Stimulated activated naive B cell treated with anti-CD40 and anti-IgM and Interleukin-4, amounts not matched to agents 10 μg/mL and 1 μg/mL and 100 μg/mL, for 72 hours (primary cell): ENCODE data around the gene HM13.
A peak's percentile ranks its signal among the peaks of the same experiment; 100 is the strongest.
"Not testable (repeated sequence)": the region's sequence is repeated elsewhere in the genome, so short reads cannot be mapped to it uniquely, and the experiment has no call there.

Experiments
- ATAC-seq, 2 donors: fragments of 150-1000 bp; cut with Tn5 transposase; replicated peaks; 2 replicates each; pipeline ENCODE4 v1.10.0; 2021; ENCODE audit warnings: moderate library complexity in 1 of 2
- DNase-seq: peaks from one replicate; pipeline ENCODE4 v3.0.0; 2021
- H3K27ac Mint-ChIP-seq: one replicate; pipeline ENCODE4 v1.8.0; 2022; ENCODE audit warnings: mild to moderate bottlenecking, mixed read lengths
- H3K27me3 Mint-ChIP-seq, 2 donors: one replicate each; pipeline ENCODE4 v1.8.0; 2022; ENCODE audit warnings: mixed read lengths in 2 of 2
- H3K36me3 Mint-ChIP-seq, 2 donors: one replicate each; pipeline ENCODE4 v1.8.0; 2022; ENCODE audit warnings: mixed read lengths in 2 of 2, mild to moderate bottlenecking in 1 of 2
- H3K4me1 Mint-ChIP-seq, 2 donors: one replicate each; pipeline ENCODE4 v1.8.0; 2022; ENCODE audit warnings: mixed read lengths in 2 of 2, mild to moderate bottlenecking in 1 of 2
- H3K4me3 Mint-ChIP-seq, 2 donors: one replicate each; pipeline ENCODE4 v1.8.0; 2022; ENCODE audit warnings: mild to moderate bottlenecking in 2 of 2, mixed read lengths in 2 of 2, moderate library complexity in 1 of 2
- H3K9me3 Mint-ChIP-seq, 2 donors: one replicate each; pipeline ENCODE4 v1.8.0; 2022; ENCODE audit warnings: mixed read lengths in 2 of 2, mild to moderate bottlenecking in 1 of 2

The HM13 gene

GRCh38 chr20:31590717-31591225 is 76.5 kb downstream of the HM13 start:
- H3K4me1 Mint-ChIP-seq: peaks cover 7 to 20% of the 10 kb centered on the region in 2 donors
- ATAC-seq: no peak
- no peak for DNase-seq
- H3K4me3 Mint-ChIP-seq: no peak overlapping the region
- peaks cover 23 to 27% of the 10 kb centered on the region in 2 donors for H3K27me3 Mint-ChIP-seq
- H3K9me3 Mint-ChIP-seq: no peaks in the 10 kb centered on the region
- peaks cover 0 to 3% of the 10 kb centered on the region in 2 donors for H3K36me3 Mint-ChIP-seq
- no peak overlapping the region for H3K27ac Mint-ChIP-seq

GRCh38 chr20:31593221-31594001 is 79.2 kb downstream of the HM13 start:
- peaks cover 4 to 12% of the 10 kb centered on the region in 2 donors for H3K4me1 Mint-ChIP-seq
- H3K27me3 Mint-ChIP-seq: peaks cover 6 to 15% of the 10 kb centered on the region in 2 donors
- H3K27ac Mint-ChIP-seq: no peak overlapping the region
- no peaks in the 10 kb centered on the region for H3K9me3 Mint-ChIP-seq
- no peak overlapping the region for H3K4me3 Mint-ChIP-seq
- no peaks in the 10 kb centered on the region for H3K36me3 Mint-ChIP-seq
- no peak for DNase-seq
- ATAC-seq: no peak

- Mint-ChIP-seq H3K27me3 (peaks cover 0 to 9% of the 10 kb centered on the region in 2 donors), H3K4me3 (no peak overlapping the region), H3K36me3 (no peaks in the 10 kb centered on the region), H3K9me3 (no peaks in the 10 kb centered on the region), H3K27ac (no peak overlapping the region), H3K4me1 (peaks cover 4 to 8% of the 10 kb centered on the region in 2 donors)
- DNase-seq (no peak), ATAC-seq (no peak)
These were observed 79.8 kb downstream of the HM13 start for GRCh38 chr20:31594002-31594557.

DNA sequence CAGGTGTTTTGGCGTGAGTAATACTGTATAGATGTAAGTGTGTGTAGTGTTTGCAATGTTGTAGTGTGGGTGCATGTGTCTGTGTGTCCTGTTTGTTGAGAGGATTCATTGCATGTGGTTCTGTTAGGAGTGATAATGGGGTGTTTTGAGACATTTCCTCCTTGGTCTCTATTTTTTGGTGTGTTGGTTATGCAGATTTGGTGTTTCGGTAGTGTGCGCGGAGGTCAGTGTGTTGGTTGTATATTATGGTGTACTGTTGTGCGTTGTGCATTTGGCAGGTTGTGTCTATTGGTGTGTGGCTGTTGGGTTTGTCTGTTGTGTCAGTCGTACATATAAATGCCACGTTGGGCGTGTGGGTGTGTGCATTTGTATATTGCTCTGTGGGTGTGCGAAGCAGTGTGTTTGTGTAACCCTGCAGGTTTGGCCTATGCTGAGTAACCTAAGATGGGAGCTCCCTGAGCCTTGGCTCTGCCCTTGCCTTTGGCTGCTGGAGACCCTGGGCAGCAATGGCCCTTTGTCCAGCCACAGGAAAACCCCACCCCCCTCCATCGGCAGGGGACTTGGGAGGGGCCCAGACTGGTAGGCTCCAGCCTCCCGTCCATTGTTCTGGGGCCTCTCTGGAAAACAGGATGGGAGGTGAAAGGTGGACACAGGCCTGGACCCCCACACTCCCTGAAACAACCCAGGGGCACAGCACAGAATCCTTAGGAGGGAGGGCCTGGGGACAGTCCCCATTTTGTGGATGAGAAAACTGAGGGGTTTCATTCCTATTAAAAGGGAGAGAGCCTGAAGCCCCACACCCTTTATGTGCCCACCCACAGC is 80.5 kb downstream of the HM13 start:
- ATAC-seq (no peak), DNase-seq (no peak)
- no peak overlapping the region for H3K27ac Mint-ChIP-seq
- H3K4me3 Mint-ChIP-seq: no peak overlapping the region
- peaks cover 4 to 8% of the 10 kb centered on the region in 2 donors for H3K4me1 Mint-ChIP-seq
- H3K36me3 Mint-ChIP-seq: no peaks in the 10 kb centered on the region
- H3K27me3 Mint-ChIP-seq: peaks cover 0 to 9% of the 10 kb centered on the region in 2 donors
- H3K9me3 Mint-ChIP-seq: no peaks in the 10 kb centered on the region

DNA sequence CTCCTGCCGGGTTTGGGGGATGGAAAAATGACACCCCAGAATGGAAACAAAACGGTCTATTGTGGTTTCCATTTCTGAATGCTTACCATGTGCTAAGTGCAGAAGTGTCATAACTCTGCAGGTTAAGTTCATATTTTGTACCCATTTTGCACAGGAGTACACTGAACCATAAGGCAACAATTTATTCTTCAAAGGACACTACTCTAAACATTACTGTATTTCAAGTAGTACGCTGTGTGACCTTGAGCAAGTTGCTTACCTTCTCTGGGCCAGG is 81.1 kb downstream of the HM13 start:
- no peak for DNase-seq
- Mint-ChIP-seq H3K36me3 (no peaks in the 10 kb centered on the region), H3K4me3 (no peak overlapping the region), H3K4me1 (peaks cover 4 to 8% of the 10 kb centered on the region in 2 donors), H3K27ac (no peak overlapping the region), H3K9me3 (no peaks in the 10 kb centered on the region), H3K27me3 (peaks cover 0 to 9% of the 10 kb centered on the region in 2 donors)
- ATAC-seq: no peak

DNA sequence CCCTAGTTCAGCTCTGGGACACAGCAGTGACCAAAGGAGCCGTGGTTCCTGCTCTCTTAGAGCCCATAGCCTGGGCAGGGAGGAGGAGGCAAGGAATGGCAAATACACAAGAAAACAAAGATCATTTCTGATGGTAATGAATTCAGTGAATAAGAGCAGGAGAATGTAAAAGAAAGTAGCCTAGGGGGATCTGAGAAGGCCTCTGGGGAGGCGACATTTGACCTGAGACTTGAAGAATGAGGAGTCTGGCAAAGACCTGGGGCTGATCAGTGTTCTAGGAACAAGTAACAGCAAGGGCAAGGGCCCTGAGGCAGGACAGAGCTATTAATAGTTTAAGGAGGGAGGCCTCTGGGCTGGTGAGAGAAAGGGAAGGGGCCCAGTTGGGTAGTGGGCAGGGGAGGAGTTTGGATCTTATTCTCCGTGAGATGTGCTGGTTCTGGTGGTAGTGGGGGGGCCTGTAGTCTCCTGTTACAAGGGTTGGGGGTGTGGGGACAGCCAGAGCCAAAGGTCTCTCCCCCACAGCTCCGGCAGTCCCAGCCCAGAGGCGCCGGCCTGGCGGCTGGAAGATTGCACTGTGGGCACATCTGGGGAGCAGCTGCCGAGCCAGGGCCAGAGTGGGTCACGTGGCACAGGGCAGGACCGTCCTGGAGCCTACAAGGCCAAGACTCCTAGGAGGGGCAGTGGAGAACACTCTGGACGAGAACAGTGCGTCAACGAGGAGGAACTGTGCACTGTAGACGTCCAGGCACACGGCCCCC is 81.6 kb downstream of the HM13 start:
- Mint-ChIP-seq H3K27me3 (peaks cover 0 to 9% of the 10 kb centered on the region in 2 donors), H3K36me3 (no peaks in the 10 kb centered on the region), H3K27ac (no peak overlapping the region), H3K9me3 (no peaks in the 10 kb centered on the region), H3K4me3 (no peak overlapping the region), H3K4me1 (peaks cover 4 to 8% of the 10 kb centered on the region in 2 donors)
- no peak for DNase-seq
- ATAC-seq: peak in 1 of 2 donors; percentile 12

- not testable (repeated sequence) for H3K9me3 Mint-ChIP-seq, H3K27me3 Mint-ChIP-seq, H3K36me3 Mint-ChIP-seq, ATAC-seq, H3K27ac Mint-ChIP-seq, H3K4me1 Mint-ChIP-seq, DNase-seq, H3K4me3 Mint-ChIP-seq
These were observed 82.1 kb downstream of the HM13 start for GRCh38 chr20:31596412-31596715.

DNA sequence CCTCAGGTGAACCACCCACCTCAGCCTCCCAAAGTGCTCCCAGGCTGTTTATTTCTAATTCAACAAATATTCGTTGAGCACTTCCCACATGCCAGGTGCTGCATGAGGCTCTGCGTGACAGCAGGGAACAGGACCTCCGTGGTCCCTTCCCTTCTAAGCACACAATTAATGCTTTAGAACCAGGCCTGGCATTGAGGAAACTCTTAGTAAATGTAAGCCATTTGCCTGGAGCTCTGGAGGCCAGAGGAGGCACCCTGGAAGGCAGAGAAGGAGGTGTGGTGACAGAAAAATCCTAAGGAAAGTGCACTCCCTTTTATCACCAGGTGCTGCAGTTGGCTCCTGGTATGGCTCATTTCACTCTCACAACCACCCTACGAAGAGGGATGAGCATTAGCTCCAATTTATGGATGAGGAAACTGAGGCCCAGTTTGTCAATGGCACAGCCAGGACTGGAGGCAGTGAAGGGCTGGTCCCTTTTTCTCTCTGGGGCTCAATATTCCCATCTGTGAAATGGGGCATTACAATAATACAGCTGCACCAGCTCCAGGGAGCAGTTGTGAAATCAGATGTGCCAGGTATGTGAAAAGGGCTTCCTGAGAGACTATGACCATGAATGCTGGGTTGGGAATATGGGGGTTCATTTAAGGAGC is 82.7 kb downstream of the HM13 start:
- Mint-ChIP-seq H3K4me3 (no peak overlapping the region), H3K27ac (no peak overlapping the region), H3K9me3 (no peaks in the 10 kb centered on the region), H3K36me3 (no peaks in the 10 kb centered on the region), H3K27me3 (peaks cover 0 to 9% of the 10 kb centered on the region in 2 donors), H3K4me1 (peaks cover 4 to 8% of the 10 kb centered on the region in 2 donors)
- DNase-seq (no peak), ATAC-seq (no peak)

- DNase-seq: no peak
- H3K4me3 Mint-ChIP-seq: no peak overlapping the region
- peaks cover 3 to 11% of the 10 kb centered on the region in 2 donors for H3K27me3 Mint-ChIP-seq
- no peak for ATAC-seq
- no peaks in the 10 kb centered on the region for H3K36me3 Mint-ChIP-seq
- H3K9me3 Mint-ChIP-seq: no peaks in the 10 kb centered on the region
- peaks cover 4 to 8% of the 10 kb centered on the region in 2 donors for H3K4me1 Mint-ChIP-seq
- H3K27ac Mint-ChIP-seq: no peak overlapping the region
These were observed 83.2 kb downstream of the HM13 start for GRCh38 chr20:31597481-31597855.

GRCh38 chr20:31602431-31602778 is 88.2 kb downstream of the HM13 start:
- Mint-ChIP-seq H3K27me3 (peaks cover 35 to 45% of the 10 kb centered on the region in 2 donors), H3K4me3 (no peak overlapping the region), H3K9me3 (no peaks in the 10 kb centered on the region), H3K36me3 (no peaks in the 10 kb centered on the region), H3K4me1 (peaks cover 15 to 32% of the 10 kb centered on the region in 2 donors), H3K27ac (peak overlapping the region; percentile 72)
- no peak for DNase-seq
- ATAC-seq: no peak

GRCh38 chr20:31602779-31603441 is 88.7 kb downstream of the HM13 start:
- DNase-seq: no peak
- Mint-ChIP-seq H3K27me3 (peaks cover 37 to 50% of the 10 kb centered on the region in 2 donors), H3K27ac (peak overlapping the region; percentile 72), H3K4me1 (peaks cover 15 to 32% of the 10 kb centered on the region in 2 donors), H3K9me3 (no peaks in the 10 kb centered on the region), H3K4me3 (no peak overlapping the region), H3K36me3 (no peaks in the 10 kb centered on the region)
- ATAC-seq: peak; percentile 12 to 49

GRCh38 chr20:31603822-31604566 is 89.8 kb downstream of the HM13 start:
- Mint-ChIP-seq H3K9me3 (no peaks in the 10 kb centered on the region), H3K27ac (peak overlapping the region; percentile 52), H3K36me3 (no peaks in the 10 kb centered on the region), H3K27me3 (peaks cover 37 to 55% of the 10 kb centered on the region in 2 donors), H3K4me3 (peak overlapping the region; percentile 94 to 96), H3K4me1 (peaks cover 15 to 36% of the 10 kb centered on the region in 2 donors)
- peak; percentile 37 for DNase-seq
- peak; percentile 64 to 65 for ATAC-seq

- H3K27me3 Mint-ChIP-seq: peaks cover 37 to 55% of the 10 kb centered on the region in 2 donors
- H3K4me3 Mint-ChIP-seq: peak overlapping the region; percentile 94 to 96
- no peak for DNase-seq
- H3K4me1 Mint-ChIP-seq: peaks cover 15 to 36% of the 10 kb centered on the region in 2 donors
- H3K27ac Mint-ChIP-seq: no peak overlapping the region
- no peaks in the 10 kb centered on the region for H3K9me3 Mint-ChIP-seq
- peak in 1 of 2 donors; percentile 7 for ATAC-seq
- no peaks in the 10 kb centered on the region for H3K36me3 Mint-ChIP-seq
These were observed 90.4 kb downstream of the HM13 start for GRCh38 chr20:31604567-31605030.
